SK-N-SH treated with all-trans-retinoic acid at 6 μM for 48 hours (cell line): Measurements from ENCODE around the gene LYST.
A peak's percentile ranks its signal among the peaks of the same experiment; 100 is the strongest.

ENCODE experiments used
- ATAC-seq: fragments of 200-7000 bp; cut with Tn5 transposase; 3 replicates; pipeline ENCODE4 v1.9.1; 2020; ENCODE audit warnings: mild to moderate bottlenecking, moderate library complexity
- ARNTL ChIP-seq: fragments of 450-650 bp; formaldehyde crosslinking; IDR thresholded peaks from 2 replicates; pipeline ENCODE4 v1.5.0; 2020; ENCODE audit warnings: low read depth, mild to moderate bottlenecking, moderate library complexity, borderline replicate concordance
- BACH2 ChIP-seq: fragments of 250-450 bp; sonication (Bioruptor Pico); IDR thresholded peaks from 2 replicates; pipeline ENCODE4 v1.9.0; 2021; ENCODE audit warnings: mild to moderate bottlenecking, borderline replicate concordance
- CREB5 ChIP-seq: fragments of 250-450 bp; sonication (Bioruptor Pico); IDR thresholded peaks from 2 replicates; pipeline ENCODE4 v1.5.1; 2020; ENCODE audit warnings: low read depth, mild to moderate bottlenecking, moderate library complexity
- CSDC2 ChIP-seq: fragments of 250-450 bp; sonication (Bioruptor Pico); IDR thresholded peaks from 2 replicates; pipeline ENCODE4 v1.5.0; 2020; ENCODE audit warnings: mild to moderate bottlenecking, moderate library complexity
- CSRNP3 ChIP-seq: fragments of 250-450 bp; sonication (Bioruptor Pico); IDR thresholded peaks from 2 replicates; pipeline ENCODE4 v1.5.1; 2021; ENCODE audit warnings: mild to moderate bottlenecking, moderate library complexity
- ESRRG ChIP-seq: fragments of 250-450 bp; sonication (Bioruptor Pico); IDR thresholded peaks from 2 replicates; pipeline ENCODE4 v1.6.1; 2021; ENCODE audit warnings: mild to moderate bottlenecking
- GLIS3 ChIP-seq: fragments of 250-450 bp; sonication (Bioruptor Pico); IDR thresholded peaks from 2 replicates; pipeline ENCODE4 v1.5.0; 2020; ENCODE audit warnings: mild to moderate bottlenecking, moderate library complexity
- ISL1 ChIP-seq: fragments of 250-450 bp; sonication (Bioruptor Pico); IDR thresholded peaks from 2 replicates; pipeline ENCODE4 v2.1.2; 2022; ENCODE audit warnings: mild to moderate bottlenecking, moderate library complexity
- OSR1 ChIP-seq: fragments of 250-450 bp; sonication (Bioruptor Pico); IDR thresholded peaks from 2 replicates; pipeline ENCODE4 v1.8.0; 2022; ENCODE audit warnings: moderate library complexity, mild to moderate bottlenecking, inconsistent platforms
- POU6F1 ChIP-seq: fragments of 250-450 bp; sonication (Bioruptor Pico); IDR thresholded peaks from 2 replicates; pipeline ENCODE4 v1.8.0; 2021; ENCODE audit warnings: low read depth, mild to moderate bottlenecking, moderate library complexity, borderline replicate concordance
- PPARA ChIP-seq: fragments of 250-450 bp; sonication (Bioruptor Pico); IDR thresholded peaks from 2 replicates; pipeline ENCODE4 v1.5.0; 2020; ENCODE audit warnings: mild to moderate bottlenecking, borderline replicate concordance
- RARB ChIP-seq: fragments of 250-450 bp; sonication (Bioruptor Pico); IDR thresholded peaks from 2 replicates; pipeline ENCODE4 v1.8.0; 2021; ENCODE audit warnings: mild to moderate bottlenecking, moderate library complexity
- SNAI2 ChIP-seq: fragments of 250-450 bp; sonication (Bioruptor Pico); IDR thresholded peaks from 2 replicates; pipeline ENCODE4 v1.5.0; 2020; ENCODE audit warnings: mild to moderate bottlenecking, moderate library complexity
- TCF4 ChIP-seq: fragments of 250-450 bp; sonication (Bioruptor Pico); IDR thresholded peaks from 2 replicates; pipeline ENCODE4 v1.8.0; 2021; ENCODE audit warnings: mild to moderate bottlenecking, moderate library complexity, borderline replicate concordance
- TOX ChIP-seq: fragments of 250-450 bp; sonication (Bioruptor Pico); IDR thresholded peaks from 2 replicates; pipeline ENCODE4 v1.8.0; 2021; ENCODE audit warnings: mild to moderate bottlenecking, moderate library complexity, borderline replicate concordance
- TSHZ2 ChIP-seq: fragments of 250-450 bp; sonication (Bioruptor Pico); IDR thresholded peaks from 2 replicates; pipeline ENCODE4 v1.5.0; 2020; ENCODE audit warnings: mild to moderate bottlenecking, moderate library complexity
- ZC3H10 ChIP-seq: fragments of 250-450 bp; sonication (Bioruptor Pico); IDR thresholded peaks from 2 replicates; pipeline ENCODE4 v1.5.1; 2021; ENCODE audit warnings: mild to moderate bottlenecking, moderate library complexity
- ZFP3 ChIP-seq: fragments of 250-450 bp; sonication (Bioruptor Pico); IDR thresholded peaks from 2 replicates; pipeline ENCODE4 v1.5.0; 2020; ENCODE audit warnings: mild to moderate bottlenecking, moderate library complexity
- ZFP30 ChIP-seq: fragments of 450-650 bp; formaldehyde crosslinking; IDR thresholded peaks from 2 replicates; pipeline ENCODE4 v1.5.0; 2022; ENCODE audit warnings: mild to moderate bottlenecking, moderate library complexity
- ZNF565 ChIP-seq: fragments of 450-650 bp; formaldehyde crosslinking; conservative IDR thresholded peaks from 2 replicates; pipeline ENCODE4 v1.5.0; 2020; ENCODE audit warnings: low read depth, mild to moderate bottlenecking, moderate library complexity
- ZNF8 ChIP-seq: fragments of 450-650 bp; formaldehyde crosslinking; IDR thresholded peaks from 2 replicates; pipeline ENCODE4 v1.5.0; 2020; ENCODE audit warnings: mild to moderate bottlenecking, moderate library complexity
- TF ChIP-seq, protein P1 (sequence below): fragments of 250-450 bp; sonication (Bioruptor Pico); IDR thresholded peaks from 2 replicates; pipeline ENCODE4 v1.8.0; 2020; ENCODE audit warnings: mild to moderate bottlenecking, moderate library complexity, borderline replicate concordance

Gene LYST

GRCh38 chr1:235832011-235832410 lies 34.7 kb downstream of the LYST start:
- TF ChIP-seq RARB (CRISPR knock-in tag) (no peak), ISL1 (CRISPR knock-in tag) (no peak)
- ATAC-seq = no peak

DNA sequence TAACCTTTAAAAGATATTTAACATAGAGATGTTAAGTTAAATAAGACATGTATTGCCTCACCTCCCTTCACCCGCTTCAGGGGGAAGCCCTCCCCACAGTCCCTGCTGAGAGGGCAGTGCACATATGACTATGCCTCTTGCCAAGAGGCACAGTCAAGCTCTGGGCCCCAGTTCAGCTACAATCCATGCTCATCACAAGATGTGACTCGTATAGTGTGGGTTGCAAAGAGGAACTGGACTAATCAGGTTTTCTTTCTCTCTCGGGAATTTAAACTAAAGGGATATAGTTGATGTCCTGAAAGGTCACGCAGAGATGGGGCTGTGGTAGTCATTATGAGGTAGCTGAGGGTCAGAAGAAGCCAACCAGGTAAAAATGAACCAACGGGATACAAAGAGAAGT lies 35.6 kb downstream of the LYST start:
- ATAC-seq = peak; percentile 76
- TF ChIP-seq ARNTL (CRISPR knock-in tag) (no peak), ZNF8 (CRISPR knock-in tag) (no peak), TSHZ2 (CRISPR knock-in tag) (no peak), ZC3H10 (CRISPR knock-in tag) (no peak), CSDC2 (CRISPR knock-in tag) (no peak), ZFP3 (CRISPR knock-in tag) (no peak), CREB5 (CRISPR knock-in tag) (no peak), POU6F1 (no peak), CSRNP3 (CRISPR knock-in tag) (no peak), ESRRG (CRISPR knock-in tag) (no peak), TCF4 (CRISPR knock-in tag) (no peak), GLIS3 (CRISPR knock-in tag) (no peak), BACH2 (CRISPR knock-in tag) (no peak), SNAI2 (CRISPR knock-in tag) (no peak), ISL1 (CRISPR knock-in tag) (no peak), ZFP30 (no peak), OSR1 (CRISPR knock-in tag) (no peak), ZNF565 (CRISPR knock-in tag) (no peak)
- TF ChIP-seq, protein P1, sequence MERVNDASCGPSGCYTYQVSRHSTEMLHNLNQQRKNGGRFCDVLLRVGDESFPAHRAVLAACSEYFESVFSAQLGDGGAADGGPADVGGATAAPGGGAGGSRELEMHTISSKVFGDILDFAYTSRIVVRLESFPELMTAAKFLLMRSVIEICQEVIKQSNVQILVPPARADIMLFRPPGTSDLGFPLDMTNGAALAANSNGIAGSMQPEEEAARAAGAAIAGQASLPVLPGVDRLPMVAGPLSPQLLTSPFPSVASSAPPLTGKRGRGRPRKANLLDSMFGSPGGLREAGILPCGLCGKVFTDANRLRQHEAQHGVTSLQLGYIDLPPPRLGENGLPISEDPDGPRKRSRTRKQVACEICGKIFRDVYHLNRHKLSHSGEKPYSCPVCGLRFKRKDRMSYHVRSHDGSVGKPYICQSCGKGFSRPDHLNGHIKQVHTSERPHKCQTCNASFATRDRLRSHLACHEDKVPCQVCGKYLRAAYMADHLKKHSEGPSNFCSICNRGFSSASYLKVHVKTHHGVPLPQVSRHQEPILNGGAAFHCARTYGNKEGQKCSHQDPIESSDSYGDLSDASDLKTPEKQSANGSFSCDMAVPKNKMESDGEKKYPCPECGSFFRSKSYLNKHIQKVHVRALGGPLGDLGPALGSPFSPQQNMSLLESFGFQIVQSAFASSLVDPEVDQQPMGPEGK (CRISPR knock-in tag) = no peak

GRCh38 chr1:235826102-235826854 lies 40.4 kb downstream of the LYST start:
- TF ChIP-seq CREB5 (CRISPR knock-in tag) (no peak), OSR1 (CRISPR knock-in tag) (no peak), PPARA (CRISPR knock-in tag) (no peak), ZFP3 (CRISPR knock-in tag) (no peak), TOX (CRISPR knock-in tag) (no peak), RARB (CRISPR knock-in tag) (no peak), GLIS3 (CRISPR knock-in tag) (no peak)
- no peak for ATAC-seq
